ENCODE results near the gene KAT6B. TPM values are rescaled to one million over a fixed set of nuclear protein-coding genes. Genes with fewer than 3 reads are reported as not detected.

The KAT6B gene
- total RNA-seq, 1 donor from 2014 or later = 18.1 TPM

- Mint-ChIP-seq H3K4me1 (ENCODE audit: unreplicated experiment) (peaks cover 4% of the 10 kb centered on the region), H3K36me3 (ENCODE audit: low read depth, unreplicated experiment) (no peaks in the 10 kb centered on the region), H3K27me3 (ENCODE audit: unreplicated experiment) (no peaks in the 10 kb centered on the region), H3K4me3 (ENCODE audit: unreplicated experiment) (no peak overlapping the region), H3K9me3 (ENCODE audit: unreplicated experiment) (no peaks in the 10 kb centered on the region), H3K27ac (ENCODE audit: unreplicated experiment) (no peak overlapping the region)
- no peak for DNase-seq (ENCODE audit: low spot score)
- TF ChIP-seq CTCF (IDR thresholded peaks at IDR 0.05; ENCODE audit: unreplicated experiment) = no peak
These were observed 134.3 kb downstream of the KAT6B start for GRCh38 chr10:74960670-74961069.

- TF ChIP-seq CTCF (IDR thresholded peaks at IDR 0.05; ENCODE audit: unreplicated experiment) = no peak
- H3K27me3 Mint-ChIP-seq (ENCODE audit: unreplicated experiment) = no peaks in the 10 kb centered on the region
These were observed 136.1 kb downstream of the KAT6B start for GRCh38 chr10:74962517-74962916.

GRCh38 chr10:74963549-74963948 is 137.1 kb downstream of the KAT6B start:
- H3K27me3 Mint-ChIP-seq (ENCODE audit: unreplicated experiment) = no peaks in the 10 kb centered on the region
- H3K27ac Mint-ChIP-seq (ENCODE audit: unreplicated experiment) = no peak overlapping the region
- no peak for TF ChIP-seq CTCF (IDR thresholded peaks at IDR 0.05; ENCODE audit: unreplicated experiment)
- DNase-seq (ENCODE audit: low spot score) = no peak
- H3K36me3 Mint-ChIP-seq (ENCODE audit: low read depth, unreplicated experiment) = no peaks in the 10 kb centered on the region
- H3K4me3 Mint-ChIP-seq (ENCODE audit: unreplicated experiment) = no peak overlapping the region
- H3K4me1 Mint-ChIP-seq (ENCODE audit: unreplicated experiment) = peaks cover 4% of the 10 kb centered on the region
- H3K9me3 Mint-ChIP-seq (ENCODE audit: unreplicated experiment) = no peaks in the 10 kb centered on the region

More at GRCh38 chr10:74962517-74962916, 136.1 kb downstream of the KAT6B start:
- H3K9me3 Mint-ChIP-seq (ENCODE audit: unreplicated experiment) = no peaks in the 10 kb centered on the region
- H3K27ac Mint-ChIP-seq (ENCODE audit: unreplicated experiment) = no peak overlapping the region
- H3K4me1 Mint-ChIP-seq (ENCODE audit: unreplicated experiment) = peaks cover 4% of the 10 kb centered on the region
- no peak for DNase-seq (ENCODE audit: low spot score)
- no peaks in the 10 kb centered on the region for H3K36me3 Mint-ChIP-seq (ENCODE audit: low read depth, unreplicated experiment)
- no peak overlapping the region for H3K4me3 Mint-ChIP-seq (ENCODE audit: unreplicated experiment)

GRCh38 chr10:74967911-74968666 is 141.7 kb downstream of the KAT6B start:
- Mint-ChIP-seq H3K9me3 (ENCODE audit: unreplicated experiment) (no peaks in the 10 kb centered on the region), H3K4me3 (ENCODE audit: unreplicated experiment) (no peak overlapping the region), H3K27me3 (ENCODE audit: unreplicated experiment) (no peaks in the 10 kb centered on the region), H3K36me3 (ENCODE audit: low read depth, unreplicated experiment) (no peaks in the 10 kb centered on the region), H3K4me1 (ENCODE audit: unreplicated experiment) (peaks cover 4% of the 10 kb centered on the region), H3K27ac (ENCODE audit: unreplicated experiment) (no peak overlapping the region)
- no peak for DNase-seq (ENCODE audit: low spot score)
- no peak for TF ChIP-seq CTCF (IDR thresholded peaks at IDR 0.05; ENCODE audit: unreplicated experiment)

- no peaks in the 10 kb centered on the region for H3K36me3 Mint-ChIP-seq (ENCODE audit: low read depth, unreplicated experiment)
- peaks cover 4% of the 10 kb centered on the region for H3K4me1 Mint-ChIP-seq (ENCODE audit: unreplicated experiment)
- no peak overlapping the region for H3K4me3 Mint-ChIP-seq (ENCODE audit: unreplicated experiment)
- no peaks in the 10 kb centered on the region for H3K27me3 Mint-ChIP-seq (ENCODE audit: unreplicated experiment)
- no peaks in the 10 kb centered on the region for H3K9me3 Mint-ChIP-seq (ENCODE audit: unreplicated experiment)
- no peak for TF ChIP-seq CTCF (IDR thresholded peaks at IDR 0.05; ENCODE audit: unreplicated experiment)
- DNase-seq (ENCODE audit: low spot score) = no peak
- H3K27ac Mint-ChIP-seq (ENCODE audit: unreplicated experiment) = no peak overlapping the region
These were observed 142.3 kb downstream of the KAT6B start for GRCh38 chr10:74968667-74969061.

Data from endothelial cell (in vitro differentiated cells).